ENCODE results near the gene IGF1. TPM values are rescaled to one million over a fixed set of nuclear protein-coding genes. Genes with fewer than 3 reads are reported as not detected.

The IGF1 gene
- total and polyA plus RNA-seq, 9 of the 15 experiments (the other 6 are each of a cell fraction or from before 2014, with no cell fraction given) = 3.7 to 13.9 (median 4.5) TPM

- BruUV-seq (replicated peaks) = no TSS peak
- DNase-seq (ENCODE audit: extremely low read depth in 1 of 4, low spot score in 3 of 4) (no peak), FAIRE-seq (no peak), ATAC-seq (no peak)
- ChIA-PET CTCF (ENCODE audit: low intra/inter-chr PET ratio) (no interaction called here), POLR2A (interaction anchor here (1.8 kb wide), 1 partner anchor 9 kb away, joined by 5 read pairs; no protein-coding TSS in a partner anchor)
- in situ Hi-C loops (cut with MboI) (no loop called here), intact Hi-C loops (cut with micrococcal nuclease) (no loop called here)
- no peak for TF ChIP-seq ZBTB34 (CRISPR knock-in tag; IDR thresholded peaks at IDR 0.05)
- Histone ChIP-seq H3K27me3 (ENCODE audit: control insufficient read depth in 2 of 2, insufficient read depth in 2 of 2, low read length in 2 of 2) (no peaks in the 10 kb centered on the region), H3K4me1 (replicated peaks in 1 of 2; ENCODE audit: control insufficient read depth in 2 of 2, insufficient read depth in 2 of 2, low read length in 2 of 2) (no peaks in the 10 kb centered on the region), H4K20me1 (replicated peaks; ENCODE audit: control insufficient read depth, insufficient read depth, low read length) (no peaks in the 10 kb centered on the region), H2AFZ (ENCODE audit: low read depth, low read length) (no peak overlapping the region), H3K4me3 (no peak overlapping the region), H3K9ac (ENCODE audit: insufficient read depth in 1 of 2, low read depth in 2 of 2, low read length in 2 of 2) (no peak overlapping the region), H3K79me2 (ENCODE audit: control insufficient read depth, insufficient read depth, low read length) (no peaks in the 10 kb centered on the region), H3K36me3 (ENCODE audit: control insufficient read depth, insufficient read depth, low read length) (no peaks in the 10 kb centered on the region), H3K27ac (ENCODE audit: extremely low read depth, low read depth, low read length) (no peak overlapping the region), H3K9me1 (ENCODE audit: control insufficient read depth, insufficient read depth, low read length) (no peaks in the 10 kb centered on the region), H3K4me2 (ENCODE audit: insufficient read depth, low read length) (no peak overlapping the region), H3K9me3 (replicated peaks; ENCODE audit: control insufficient read depth, insufficient read depth, low read depth, low read length) (no peaks in the 10 kb centered on the region)
- 5% methylated on average over 3 of the region's 3 CpGs for WGBS (ENCODE audit: insufficient coverage, low coverage, missing lambda C conversion rate)
Observed at GRCh38 chr12:102510463-102510862, 30.1 kb upstream of the IGF1 start.

GRCh38 chr12:102510031-102510430 lies 29.7 kb upstream of the IGF1 start:
- in situ Hi-C loops (cut with MboI) (no loop called here), intact Hi-C loops (cut with micrococcal nuclease) (no loop called here)
- Histone ChIP-seq H3K9me1 (ENCODE audit: control insufficient read depth, insufficient read depth, low read length) (no peaks in the 10 kb centered on the region), H4K20me1 (replicated peaks; ENCODE audit: control insufficient read depth, insufficient read depth, low read length) (no peaks in the 10 kb centered on the region), H2AFZ (ENCODE audit: low read depth, low read length) (no peak overlapping the region), H3K27ac (ENCODE audit: extremely low read depth, low read depth, low read length) (no peak overlapping the region), H3K9me3 (replicated peaks; ENCODE audit: control insufficient read depth, insufficient read depth, low read depth, low read length) (no peaks in the 10 kb centered on the region), H3K36me3 (ENCODE audit: control insufficient read depth, insufficient read depth, low read length) (no peaks in the 10 kb centered on the region), H3K4me2 (ENCODE audit: insufficient read depth, low read length) (no peak overlapping the region), H3K4me1 (replicated peaks in 1 of 2; ENCODE audit: control insufficient read depth in 2 of 2, insufficient read depth in 2 of 2, low read length in 2 of 2) (no peaks in the 10 kb centered on the region), H3K9ac (ENCODE audit: insufficient read depth in 1 of 2, low read depth in 2 of 2, low read length in 2 of 2) (no peak overlapping the region), H3K27me3 (ENCODE audit: control insufficient read depth in 2 of 2, insufficient read depth in 2 of 2, low read length in 2 of 2) (no peaks in the 10 kb centered on the region), H3K79me2 (ENCODE audit: control insufficient read depth, insufficient read depth, low read length) (no peaks in the 10 kb centered on the region), H3K4me3 (no peak overlapping the region)
- 0% methylated on average over 1 of the region's 1 CpG for WGBS (ENCODE audit: insufficient coverage, low coverage, missing lambda C conversion rate)
- DNase-seq (ENCODE audit: extremely low read depth in 1 of 4, low spot score in 3 of 4) (no peak), ATAC-seq (no peak), FAIRE-seq (no peak)
- no TSS peak for BruUV-seq (replicated peaks)
- ChIA-PET POLR2A (interaction anchor here (0.5 kb wide), 1 partner anchor 381 kb away, joined by 3 read pairs; no protein-coding TSS in a partner anchor), CTCF (ENCODE audit: low intra/inter-chr PET ratio) (no interaction called here)
- TF ChIP-seq ZSCAN32 (CRISPR knock-in tag; IDR thresholded peaks at IDR 0.05) (no peak), ARID3A (IDR thresholded peaks at IDR 0.05; ENCODE audit: borderline replicate concordance, low read depth, low read length) (no peak), EHMT2 (IDR thresholded peaks at IDR 0.05) (no peak), RCOR1 (IDR thresholded peaks at IDR 0.05; ENCODE audit: borderline replicate concordance in 1 of 2, low read depth in 2 of 2, low read length in 2 of 2) (no peak), BDP1 (IDR thresholded peaks at IDR 0.05; ENCODE audit: insufficient read depth, insufficient read length) (no peak), SAFB (IDR thresholded peaks at IDR 0.05; ENCODE audit: borderline replicate concordance, low read depth, low read length) (no peak)

Data from K562 (cell line).